OCI-LY1 (cell line): ENCODE data around the gene MMP27.

Experiments used
- H2AFZ ChIP-seq: fragments of 200-600 bp; sonication (generic), shearing (Covaris generic); 2 replicates; pipeline ENCODE4 v1.6.0; 2014; ENCODE audit warnings: antibody characterized with exemption, mild to moderate bottlenecking, low read length
- H3F3A ChIP-seq: fragments of 200-600 bp; sonication (generic), shearing (Covaris generic); 2 replicates; pipeline ENCODE4 v1.6.0; 2014; ENCODE audit warnings: mild to moderate bottlenecking, antibody characterized with exemption, low read length, moderate library complexity; ENCODE audit not compliant: insufficient read depth
- H3K27ac ChIP-seq: fragments of 200-600 bp; sonication (generic); 2 replicates; pipeline ENCODE4 v1.5.1; 2014; ENCODE audit warnings: low read length, mixed run types, mild to moderate bottlenecking, low read depth; ENCODE audit not compliant: poor library complexity, severe bottlenecking
- H3K27me3 ChIP-seq: fragments of 200-600 bp; sonication (generic); 2 replicates; pipeline ENCODE4 v1.6.0; 2014; ENCODE audit warnings: antibody characterized with exemption, mild to moderate bottlenecking, low read length, moderate library complexity; ENCODE audit not compliant: insufficient read depth
- H3K36me3 ChIP-seq: fragments of 200-600 bp; sonication (generic); 2 replicates; pipeline ENCODE4 v1.6.1; 2014; ENCODE audit warnings: mild to moderate bottlenecking, antibody characterized with exemption, low read length, moderate library complexity, mixed read lengths; ENCODE audit not compliant: insufficient read depth
- H3K4me1 ChIP-seq: fragments of 200-600 bp; sonication (generic); 2 replicates; pipeline ENCODE4 v1.5.1; 2014; ENCODE audit warnings: mild to moderate bottlenecking, low read length, moderate library complexity; ENCODE audit not compliant: insufficient read depth, severe bottlenecking
- H3K4me2 ChIP-seq: fragments of 200-600 bp; sonication (generic), shearing (Covaris generic); 2 replicates; pipeline ENCODE4 v1.6.1; 2014; ENCODE audit warnings: low read length
- H3K4me3 ChIP-seq: fragments of 200-600 bp; sonication (generic); 2 replicates; pipeline ENCODE4 v1.5.1; 2014; ENCODE audit warnings: low read length, low read depth, mild to moderate bottlenecking, mixed read lengths; ENCODE audit not compliant: poor library complexity, severe bottlenecking
- H3K79me2 ChIP-seq: fragments of 200-600 bp; shearing (Covaris generic); 2 replicates; pipeline ENCODE4 v1.6.1; 2016; ENCODE audit warnings: mixed run types, low read length, mixed read lengths; ENCODE audit not compliant: insufficient read depth
- H3K9ac ChIP-seq: fragments of 200-600 bp; sonication (generic), shearing (Covaris generic); 2 replicates; pipeline ENCODE4 v1.6.1; 2014; ENCODE audit warnings: mild to moderate bottlenecking, low read length, mixed read lengths
- H3K9me2 ChIP-seq: fragments of 200-600 bp; sonication (generic), shearing (Covaris generic); 2 replicates; pipeline ENCODE4 v1.6.1; 2014; ENCODE audit warnings: low read depth, mild to moderate bottlenecking, low read length, mixed read lengths
- H3K9me3 ChIP-seq: fragments of 200-600 bp; shearing (Covaris generic); 2 replicates; pipeline ENCODE4 v1.6.1; 2014; ENCODE audit warnings: low read length, mixed read lengths
- H4K20me1 ChIP-seq: fragments of 200-600 bp; sonication (generic), shearing (Covaris generic); 2 replicates; pipeline ENCODE4 v1.6.0; 2016; ENCODE audit warnings: mild to moderate bottlenecking, low read length; ENCODE audit not compliant: insufficient read depth
- CTCF ChIP-seq: fragments of 200-600 bp; sonication (generic), shearing (Covaris generic); IDR thresholded peaks from 2 replicates; pipeline ENCODE4 v1.5.1; 2017; ENCODE audit warnings: mild to moderate bottlenecking, antibody characterized with exemption, low read length, moderate library complexity, mixed read lengths
- EZH2 ChIP-seq: fragments of 200-600 bp; sonication (generic), shearing (Covaris generic); IDR thresholded peaks from 2 replicates; pipeline ENCODE4 v1.8.0; 2017; ENCODE audit warnings: borderline replicate concordance, mixed run types, mild to moderate bottlenecking, antibody characterized with exemption, low read length, moderate library complexity, mixed read lengths

Gene MMP27

GRCh38 chr11:102727890-102728289 is 22.3 kb upstream of the MMP27 start:
- Histone ChIP-seq H3F3A (no peaks in the 10 kb centered on the region), H3K9me3 (no peaks in the 10 kb centered on the region), H3K9ac (no peak overlapping the region), H3K36me3 (no peaks in the 10 kb centered on the region), H4K20me1 (no peaks in the 10 kb centered on the region), H3K27ac (no peak overlapping the region), H3K79me2 (no peaks in the 10 kb centered on the region), H2AFZ (no peak overlapping the region), H3K4me2 (no peak overlapping the region), H3K4me1 (no peaks in the 10 kb centered on the region), H3K4me3 (no peak overlapping the region), H3K9me2 (no peaks in the 10 kb centered on the region), H3K27me3 (no peaks in the 10 kb centered on the region; the same call in 1 of the 2 replicates)
- TF ChIP-seq CTCF (no peak), EZH2 (no peak)

GRCh38 chr11:102724904-102725500 is 19.4 kb upstream of the MMP27 start, which contains the start of gene MMP8:
Gene MMP8, minus strand, starts transcription at chr11:102724954. Its CDS starts 99 bp downstream, at chr11:102724855.
- no peaks in the 10 kb centered on the region for H3K9me2 ChIP-seq
- H2AFZ ChIP-seq, result no peak within 1 kb of the TSS
- no peaks in the 10 kb centered on the region; the same call in 1 of the 2 replicates for H3K27me3 ChIP-seq
- H3K79me2 ChIP-seq, result no peaks in the 10 kb centered on the region
- no peaks in the 10 kb centered on the region for H3K4me1 ChIP-seq
- H3K36me3 ChIP-seq, result no peaks in the 10 kb centered on the region
- H3K9me3 ChIP-seq, result no peaks in the 10 kb centered on the region
- H3K4me3 ChIP-seq, result no peak within 1 kb of the TSS
- no peak within 1 kb of the TSS for H3K4me2 ChIP-seq
- no peak within 1 kb of the TSS for H3K27ac ChIP-seq
- no peaks in the 10 kb centered on the region for H3F3A ChIP-seq
- no peak for TF ChIP-seq EZH2
- no peak for TF ChIP-seq CTCF
- no peaks in the 10 kb centered on the region for H4K20me1 ChIP-seq
- no peak within 1 kb of the TSS for H3K9ac ChIP-seq

GRCh38 chr11:102722821-102723220 is 17.3 kb upstream of the MMP27 start:
- TF ChIP-seq EZH2 (no peak), CTCF (no peak)
- no peak overlapping the region for H2AFZ ChIP-seq
- no peaks in the 10 kb centered on the region for H3K36me3 ChIP-seq
- H3K4me2 ChIP-seq, result no peak overlapping the region
- H3K9me3 ChIP-seq, result no peaks in the 10 kb centered on the region
- H3K79me2 ChIP-seq, result no peaks in the 10 kb centered on the region
- H3K9me2 ChIP-seq, result no peaks in the 10 kb centered on the region
- H3F3A ChIP-seq, result no peaks in the 10 kb centered on the region
- H3K27me3 ChIP-seq, result no peaks in the 10 kb centered on the region; the same call in 1 of the 2 replicates
- H3K27ac ChIP-seq, result no peak overlapping the region
- H3K9ac ChIP-seq, result no peak overlapping the region
- no peaks in the 10 kb centered on the region for H3K4me1 ChIP-seq
- no peak overlapping the region for H3K4me3 ChIP-seq
- H4K20me1 ChIP-seq, result no peaks in the 10 kb centered on the region
